ENCODE results near the gene FOXL3.
"Not testable (repeated sequence)": the region's sequence is repeated elsewhere in the genome, so short reads cannot be mapped to it uniquely, and the experiment has no call there.

FOXL3 gene

GRCh38 chr7:323410-323809 is 33.4 kb downstream of the FOXL3 start:
- no peak for DNase-seq (ENCODE audit: low read depth in 2 of 2)

GRCh38 chr7:324011-324410 is 34.0 kb downstream of the FOXL3 start:
- DNase-seq (ENCODE audit: low read depth in 2 of 2), result no peak

GRCh38 chr7:325051-325798 is 35.3 kb downstream of the FOXL3 start:
- no peak for DNase-seq (ENCODE audit: low read depth in 2 of 2)

GRCh38 chr7:325811-326210 is 35.8 kb downstream of the FOXL3 start:
- DNase-seq (ENCODE audit: low read depth in 2 of 2), result no peak

DNA sequence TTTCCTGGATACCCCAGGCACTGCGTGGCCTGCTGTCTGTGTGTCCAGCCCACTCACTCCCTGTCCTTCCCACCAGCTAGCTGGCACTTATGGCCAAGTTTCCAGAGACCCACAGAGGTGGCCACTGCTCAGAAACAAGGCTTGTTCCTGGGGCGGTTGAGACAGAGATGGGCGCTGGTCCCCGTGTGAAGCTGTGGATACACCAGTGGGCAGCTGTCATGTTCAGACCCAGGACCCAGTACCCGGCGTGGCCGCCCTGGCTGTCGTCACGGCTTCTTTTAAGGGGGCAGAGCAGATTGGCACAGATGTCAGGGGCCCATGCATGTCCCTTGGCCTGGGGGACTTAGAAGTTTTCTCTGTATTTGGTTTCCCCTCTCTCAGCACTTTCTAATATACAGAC is 36.3 kb downstream of the FOXL3 start:
- DNase-seq (ENCODE audit: low read depth in 2 of 2), result no peak

GRCh38 chr7:326809-327232 is 36.9 kb downstream of the FOXL3 start:
- DNase-seq (ENCODE audit: low read depth in 2 of 2), result no peak

GRCh38 chr7:327233-327931 is 37.4 kb downstream of the FOXL3 start:
- no peak for DNase-seq (ENCODE audit: low read depth in 2 of 2)

- no peak for DNase-seq (ENCODE audit: low read depth in 2 of 2)
These were observed 38.2 kb downstream of the FOXL3 start for GRCh38 chr7:327991-328702.

DNA sequence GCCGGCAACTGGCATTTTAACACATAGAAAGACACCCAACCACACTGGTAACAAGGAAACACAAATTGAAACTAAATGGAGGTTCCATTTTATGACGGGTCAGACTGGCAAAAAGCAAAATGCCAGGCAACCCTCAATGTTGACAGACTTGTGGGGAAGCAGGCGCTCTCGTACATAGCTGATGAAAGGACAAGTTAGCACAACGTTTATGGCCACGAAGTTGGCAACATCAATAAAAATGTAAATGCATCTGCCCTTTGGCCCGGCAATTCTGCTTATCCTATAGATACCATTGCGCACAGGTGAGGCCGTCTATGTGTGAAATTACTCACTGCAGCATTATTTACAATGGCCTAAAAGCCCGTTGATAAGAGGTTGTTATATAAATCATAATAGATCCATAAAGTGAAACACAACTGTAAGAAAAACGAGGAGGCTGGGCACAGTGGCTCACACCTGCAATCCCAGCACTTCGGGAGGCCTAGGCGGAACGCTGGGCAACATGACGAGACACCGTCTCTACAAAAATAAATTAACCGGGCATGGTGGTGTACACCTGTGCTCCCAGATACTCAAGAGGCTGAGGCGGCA is 39.8 kb downstream of the FOXL3 start:
- DNase-seq (ENCODE audit: low read depth in 2 of 2), result no peak

DNA sequence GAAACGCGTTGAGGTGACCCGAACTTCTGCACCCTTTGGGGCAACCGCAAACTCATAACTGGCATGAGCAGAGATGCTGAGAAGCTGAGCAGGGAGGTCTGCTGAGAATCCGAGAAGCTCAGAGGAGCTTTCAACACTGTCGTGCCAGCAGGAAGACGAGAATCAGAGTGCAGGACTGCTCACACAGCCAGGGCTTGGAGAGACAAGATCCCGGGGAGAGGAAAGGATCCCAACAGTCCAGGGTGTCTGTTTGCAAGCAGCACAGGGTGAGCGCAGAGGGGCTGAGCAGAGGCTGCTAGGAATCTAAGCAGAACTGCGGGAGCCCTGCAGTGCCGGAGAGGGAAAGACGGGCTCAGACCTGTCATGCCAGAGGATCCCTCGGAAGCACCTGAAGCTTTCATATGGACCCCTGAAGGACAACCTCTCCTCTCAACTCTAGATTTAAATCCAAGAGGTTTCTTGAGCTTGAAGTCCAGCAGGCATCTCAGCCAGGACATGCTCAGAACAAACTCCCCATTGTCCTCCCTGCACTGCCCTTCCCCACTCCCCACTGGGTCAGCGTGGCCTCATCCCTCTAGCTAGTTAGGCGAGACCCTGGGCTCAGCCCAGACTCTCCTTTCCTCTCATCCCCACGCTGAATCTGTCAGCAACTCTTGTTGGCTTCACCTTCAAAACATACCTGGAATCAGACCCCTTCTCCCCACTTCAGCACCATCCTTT is 40.7 kb downstream of the FOXL3 start:
- DNase-seq (ENCODE audit: low read depth in 2 of 2), result no peak

DNA sequence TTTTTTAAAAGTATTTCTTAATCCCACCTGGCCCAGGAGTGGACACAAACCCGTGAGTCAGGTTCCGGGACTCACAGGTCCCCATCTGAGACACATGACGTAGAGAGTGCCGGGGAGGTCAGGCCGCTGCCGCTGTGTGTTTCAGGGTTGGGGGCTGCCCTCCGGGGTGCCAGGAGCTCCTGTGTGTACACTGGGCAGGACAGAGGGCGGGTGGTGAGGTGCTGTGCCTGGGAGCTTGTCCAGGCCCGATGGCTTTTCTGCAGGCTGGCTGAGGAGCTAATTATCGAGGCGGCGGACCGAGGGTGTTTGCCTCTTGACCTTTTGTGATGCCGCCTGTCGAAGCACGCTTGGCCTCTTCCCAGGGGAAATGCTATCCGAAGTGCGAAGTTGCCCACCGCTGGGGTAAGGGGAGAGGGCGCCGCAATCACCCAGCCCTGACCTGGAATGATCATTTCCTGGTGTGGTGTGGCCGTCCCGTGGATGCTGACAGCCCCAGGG is 42.1 kb downstream of the FOXL3 start:
- no peak for DNase-seq (ENCODE audit: low read depth in 2 of 2)

GRCh38 chr7:332646-333392 is 42.8 kb downstream of the FOXL3 start:
- peak; percentile 84 to 85 for DNase-seq (ENCODE audit: low read depth in 2 of 2)

GRCh38 chr7:333393-333764 is 43.4 kb downstream of the FOXL3 start:
- no peak for DNase-seq (ENCODE audit: low read depth in 2 of 2)

GRCh38 chr7:334618-335357 is 44.8 kb downstream of the FOXL3 start:
- DNase-seq (ENCODE audit: low read depth in 2 of 2), result no peak

DNA sequence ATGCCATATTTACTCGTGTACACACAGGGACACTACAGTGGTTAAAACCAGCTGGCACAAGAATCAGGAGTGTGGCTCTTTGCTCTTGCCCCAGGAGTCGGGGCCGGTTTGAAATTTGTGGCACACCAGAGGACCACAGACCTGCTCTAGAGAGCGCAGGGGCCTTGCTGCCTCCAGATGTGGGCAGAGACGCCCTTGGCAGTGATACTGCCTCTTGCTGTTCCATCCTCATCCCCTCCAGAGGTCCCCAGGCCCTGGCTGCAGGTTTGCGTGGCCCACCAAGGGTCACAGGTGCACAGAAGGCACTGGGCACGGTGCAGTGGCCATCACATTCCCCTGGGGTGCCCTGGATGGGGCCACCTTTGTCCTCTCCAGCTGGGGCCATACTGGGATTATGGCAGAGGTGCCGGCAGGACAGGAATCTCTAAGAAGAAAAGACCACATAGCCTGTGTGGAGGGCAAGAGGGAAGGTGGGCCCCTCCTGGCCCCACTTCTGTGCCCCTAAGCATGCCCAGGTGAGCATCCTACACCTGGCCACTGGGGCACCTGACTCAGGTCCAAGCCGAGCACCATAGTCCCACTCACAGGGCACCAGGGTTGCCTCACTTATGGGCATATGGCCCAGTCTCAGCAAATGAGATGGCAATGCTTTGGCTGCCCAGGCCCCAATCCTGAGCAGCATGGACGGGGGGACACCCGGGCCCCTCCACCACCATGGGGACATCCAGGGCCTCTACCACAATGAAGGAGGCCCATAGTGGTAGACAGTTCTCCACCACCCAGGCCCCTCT is 45.6 kb downstream of the FOXL3 start:
- no peak for DNase-seq (ENCODE audit: low read depth in 2 of 2)

GRCh38 chr7:336149-336533 is 46.2 kb downstream of the FOXL3 start:
- not testable (repeated sequence) for DNase-seq (ENCODE audit: low read depth in 2 of 2)

DNA sequence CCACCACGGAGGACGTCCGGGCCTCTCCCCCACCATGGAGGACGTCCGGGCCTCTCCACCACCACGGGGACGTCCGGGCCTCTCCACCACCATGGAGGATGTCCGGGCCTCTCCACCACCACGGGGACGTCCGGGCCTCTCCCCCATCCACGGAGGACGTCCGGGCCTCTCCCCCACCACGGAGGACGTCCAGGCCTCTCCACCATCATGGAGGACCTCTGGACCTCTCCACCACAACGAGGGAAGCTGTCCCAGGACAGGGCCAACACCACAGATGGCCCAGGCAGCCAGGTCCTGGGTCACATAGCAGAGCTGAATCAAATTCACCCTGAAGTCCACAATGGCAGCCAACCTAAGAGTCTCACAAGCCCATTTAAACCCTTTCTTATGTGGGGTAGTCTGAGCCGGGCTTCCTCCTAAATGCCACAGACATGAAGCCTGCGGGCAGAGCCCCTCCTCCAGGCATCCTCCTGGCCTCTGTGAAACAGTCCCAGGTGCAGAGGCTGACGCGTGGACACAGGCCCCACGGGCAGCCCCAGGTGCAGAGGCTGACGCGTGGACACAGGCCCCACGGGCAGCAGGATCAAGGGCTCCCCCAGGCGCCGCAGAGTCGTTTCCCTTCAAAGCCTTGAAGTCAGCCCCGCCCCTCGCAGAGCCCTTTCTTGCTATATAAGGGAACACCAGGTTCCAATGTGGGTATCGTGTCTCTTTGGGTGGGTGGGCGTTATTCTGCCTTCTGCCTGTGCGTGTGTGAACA is 47.0 kb downstream of the FOXL3 start:
- no peak for DNase-seq (ENCODE audit: low read depth in 2 of 2)

GRCh38 chr7:337567-337951 is 47.6 kb downstream of the FOXL3 start:
- DNase-seq (ENCODE audit: low read depth in 2 of 2), result no peak

All from stimulated activated CD8-positive, alpha-beta memory T cell treated with anti-CD3 and anti-CD28 coated beads, Interleukin-2, amount 100 ng/mL, for 1 hour (primary cell).